ENCODE measurements around the gene MDP1. TPM values are rescaled to one million over a fixed set of nuclear protein-coding genes. Genes with fewer than 3 reads are reported as not detected.
A peak's percentile ranks its signal among the peaks of the same experiment; 100 is the strongest.

MDP1 gene
- total RNA-seq, 1 donor, result 14.8 TPM

DNA sequence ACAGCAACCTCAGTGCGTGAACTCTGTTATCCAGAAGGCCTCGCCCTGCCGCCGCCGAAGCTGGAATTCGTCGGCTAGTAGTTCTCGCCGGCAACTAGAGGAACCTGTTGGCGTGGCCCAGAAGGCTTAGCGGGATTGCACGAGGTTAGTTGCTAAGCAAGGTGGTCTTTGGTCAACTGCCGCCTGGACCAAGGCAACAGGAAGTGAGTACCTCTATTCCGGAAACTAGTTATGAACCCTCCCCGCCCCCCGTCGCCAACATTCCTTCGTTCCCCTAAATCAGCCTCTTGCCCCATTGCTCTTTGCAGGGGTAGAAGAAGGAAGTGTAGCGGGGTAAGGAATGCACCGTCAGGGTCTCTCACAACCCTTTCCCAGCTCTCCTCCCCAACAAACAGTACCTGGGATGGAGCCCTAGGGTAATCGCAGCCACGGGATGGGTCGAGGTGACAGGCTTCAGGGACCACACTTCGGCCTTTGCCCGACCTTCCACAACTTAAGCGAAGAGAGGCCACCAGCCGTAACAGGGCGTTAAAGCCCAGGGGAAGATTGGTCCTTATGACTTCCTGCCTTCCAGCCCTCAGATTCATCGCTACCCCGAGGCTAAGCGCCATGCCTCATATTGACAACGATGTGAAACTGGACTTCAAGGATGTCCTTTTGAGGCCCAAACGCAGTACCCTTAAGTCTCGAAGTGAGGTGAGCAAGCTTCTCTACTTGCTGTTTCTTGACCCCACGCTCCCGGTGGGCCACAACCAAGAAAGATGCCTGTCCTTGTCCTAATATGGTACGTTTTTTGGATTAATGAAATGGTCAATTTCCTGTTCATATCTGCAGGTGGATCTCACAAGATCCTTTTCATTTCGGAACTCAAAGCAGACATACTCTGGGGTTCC, 17.0 kb upstream of the MDP1 start, which contains the start of gene GMPR2:
TSS of gene GMPR2 (plus strand) at position 285 of the 893 bp plus-strand sequence. CDS start at position 610, 325 bp downstream.
- no peaks in the 10 kb centered on the region for H3K27me3 ChIP-seq (ENCODE audit: insufficient read depth, low read length)
- H3K4me3 ChIP-seq (ENCODE audit: insufficient read depth, low read length), result peak within 1 kb of the TSS; percentile 97
- peaks cover 2% of the 10 kb centered on the region for H4K20me1 ChIP-seq (ENCODE audit: insufficient read depth, low read length)
- peaks cover 37% of the 10 kb centered on the region for H3K36me3 ChIP-seq (ENCODE audit: insufficient read depth, low read length)
- H3K9me3 ChIP-seq (ENCODE audit: low read depth, low read length), result no peaks in the 10 kb centered on the region
- peak; percentile 77 for DNase-seq (ENCODE audit: insufficient read length, low spot score, missing footprints)
- H3K4me1 ChIP-seq (ENCODE audit: insufficient read depth, low read length), result peaks cover 34% of the 10 kb centered on the region
- TF ChIP-seq, protein P1, sequence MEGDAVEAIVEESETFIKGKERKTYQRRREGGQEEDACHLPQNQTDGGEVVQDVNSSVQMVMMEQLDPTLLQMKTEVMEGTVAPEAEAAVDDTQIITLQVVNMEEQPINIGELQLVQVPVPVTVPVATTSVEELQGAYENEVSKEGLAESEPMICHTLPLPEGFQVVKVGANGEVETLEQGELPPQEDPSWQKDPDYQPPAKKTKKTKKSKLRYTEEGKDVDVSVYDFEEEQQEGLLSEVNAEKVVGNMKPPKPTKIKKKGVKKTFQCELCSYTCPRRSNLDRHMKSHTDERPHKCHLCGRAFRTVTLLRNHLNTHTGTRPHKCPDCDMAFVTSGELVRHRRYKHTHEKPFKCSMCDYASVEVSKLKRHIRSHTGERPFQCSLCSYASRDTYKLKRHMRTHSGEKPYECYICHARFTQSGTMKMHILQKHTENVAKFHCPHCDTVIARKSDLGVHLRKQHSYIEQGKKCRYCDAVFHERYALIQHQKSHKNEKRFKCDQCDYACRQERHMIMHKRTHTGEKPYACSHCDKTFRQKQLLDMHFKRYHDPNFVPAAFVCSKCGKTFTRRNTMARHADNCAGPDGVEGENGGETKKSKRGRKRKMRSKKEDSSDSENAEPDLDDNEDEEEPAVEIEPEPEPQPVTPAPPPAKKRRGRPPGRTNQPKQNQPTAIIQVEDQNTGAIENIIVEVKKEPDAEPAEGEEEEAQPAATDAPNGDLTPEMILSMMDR (IDR thresholded peaks at IDR 0.05; ENCODE audit: extremely low read depth, low read depth, low read length), result no peak
- H3K4me2 ChIP-seq (ENCODE audit: insufficient read depth, low read length), result peak within 1 kb of the TSS; percentile 92
- peak within 1 kb of the TSS; percentile 93 for H3K27ac ChIP-seq (ENCODE audit: low read depth, low read length)
- peaks cover 73% of the 10 kb centered on the region for H3K79me2 ChIP-seq (ENCODE audit: insufficient read depth, low read length)
- H2AFZ ChIP-seq (ENCODE audit: low read length), result peak within 1 kb of the TSS; percentile 97

DNA sequence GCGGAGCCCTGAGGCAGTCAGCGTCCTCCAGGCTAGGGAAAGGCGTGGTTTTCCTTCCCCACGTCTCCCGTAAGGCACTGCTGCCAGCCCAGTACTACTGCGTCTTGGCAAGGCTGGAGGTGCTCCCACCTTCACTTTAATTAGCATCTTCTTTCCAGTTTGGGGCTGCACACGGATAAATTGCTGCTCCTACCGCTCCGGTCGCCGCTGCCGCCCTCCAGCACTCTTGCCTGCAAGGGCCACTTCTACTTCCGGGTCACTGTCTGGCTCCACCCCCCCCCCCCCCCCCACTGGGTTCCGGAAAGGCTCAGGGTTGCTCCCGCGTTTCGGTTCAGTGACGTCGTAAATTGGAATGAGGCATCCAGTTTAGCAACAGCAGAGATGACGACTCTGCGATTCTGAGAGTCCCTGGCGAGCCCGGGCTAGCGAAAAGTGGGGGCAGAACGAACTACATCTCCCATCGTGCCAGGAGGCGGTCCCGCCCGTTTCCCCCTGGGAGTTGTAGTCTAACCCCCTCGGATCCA, 16.3 kb upstream of the MDP1 start, which contains the start of gene NEDD8:
TSS of gene NEDD8 (minus strand) at position 247 of the 524 bp plus-strand sequence. CDS start at position 147, 100 bp downstream.
- Histone ChIP-seq H3K9me3 (ENCODE audit: low read depth, low read length) (no peaks in the 10 kb centered on the region), H3K27ac (ENCODE audit: low read depth, low read length) (peak within 1 kb of the TSS; percentile 93), H3K27me3 (ENCODE audit: insufficient read depth, low read length) (no peaks in the 10 kb centered on the region), H4K20me1 (ENCODE audit: insufficient read depth, low read length) (peaks cover 3% of the 10 kb centered on the region), H3K4me2 (ENCODE audit: insufficient read depth, low read length) (peak within 1 kb of the TSS; percentile 92), H3K36me3 (ENCODE audit: insufficient read depth, low read length) (peaks cover 30% of the 10 kb centered on the region), H3K4me3 (ENCODE audit: insufficient read depth, low read length) (peak within 1 kb of the TSS; percentile 97), H2AFZ (ENCODE audit: low read length) (peak within 1 kb of the TSS; percentile 97), H3K4me1 (ENCODE audit: insufficient read depth, low read length) (peaks cover 34% of the 10 kb centered on the region), H3K79me2 (ENCODE audit: insufficient read depth, low read length) (peaks cover 80% of the 10 kb centered on the region)
- TF ChIP-seq, protein P1 (IDR thresholded peaks at IDR 0.05; ENCODE audit: extremely low read depth, low read depth, low read length), result no peak
- peak; percentile 95 for DNase-seq (ENCODE audit: insufficient read length, low spot score, missing footprints)

DNA sequence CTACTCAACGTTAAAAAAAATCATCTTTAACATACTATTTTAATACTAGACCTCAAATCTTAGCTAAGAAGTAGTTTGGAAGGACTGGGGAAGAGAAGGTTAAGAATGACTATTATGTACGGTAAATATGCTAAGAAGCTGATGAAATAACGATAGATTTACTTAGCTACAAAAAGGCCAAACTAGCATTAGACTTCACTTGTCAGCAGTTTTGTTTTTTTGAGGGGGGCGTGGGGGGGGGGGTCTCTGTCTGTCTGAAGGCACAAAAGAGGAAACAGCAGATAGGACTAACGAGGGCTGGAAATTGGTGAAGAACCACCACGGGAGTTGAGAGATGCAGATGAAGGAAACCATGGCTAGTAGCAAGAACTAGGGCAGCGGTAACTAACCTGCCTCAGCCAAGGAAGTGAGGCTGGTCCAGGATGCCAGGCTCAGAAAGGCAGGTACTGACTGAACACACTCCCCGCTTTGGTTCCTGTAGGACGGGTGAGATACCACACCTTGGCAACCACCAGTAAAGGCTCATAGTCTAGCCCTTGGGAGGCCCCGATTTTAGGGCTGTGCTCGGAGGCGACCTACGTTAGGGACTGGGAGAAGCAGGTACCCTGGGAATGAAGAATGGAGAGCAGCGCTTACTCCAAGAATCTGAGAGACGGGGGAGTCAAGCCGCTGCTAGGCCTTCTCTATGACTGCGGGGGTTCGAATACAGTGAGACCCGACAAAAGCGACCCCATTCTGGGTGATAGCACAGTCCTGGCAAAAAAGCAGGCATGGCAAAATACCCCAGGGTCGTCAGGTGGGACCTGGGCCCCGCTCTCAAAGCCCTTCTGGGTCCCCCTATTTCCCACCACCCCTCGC, 15.6 kb upstream of the MDP1 start:
- peak; percentile 67 for DNase-seq (ENCODE audit: insufficient read length, low spot score, missing footprints)
- Histone ChIP-seq H3K27me3 (ENCODE audit: insufficient read depth, low read length) (no peaks in the 10 kb centered on the region), H3K4me3 (ENCODE audit: insufficient read depth, low read length) (peak overlapping the region; percentile 97)

More for the DNA sequence above, 15.6 kb upstream of the MDP1 start:
- Histone ChIP-seq H2AFZ (ENCODE audit: low read length) (peak overlapping the region; percentile 97), H3K9me3 (ENCODE audit: low read depth, low read length) (no peaks in the 10 kb centered on the region), H4K20me1 (ENCODE audit: insufficient read depth, low read length) (peaks cover 3% of the 10 kb centered on the region), H3K79me2 (ENCODE audit: insufficient read depth, low read length) (peaks cover 84% of the 10 kb centered on the region), H3K4me1 (ENCODE audit: insufficient read depth, low read length) (peaks cover 34% of the 10 kb centered on the region), H3K27ac (ENCODE audit: low read depth, low read length) (peak overlapping the region; percentile 93), H3K36me3 (ENCODE audit: insufficient read depth, low read length) (peaks cover 23% of the 10 kb centered on the region), H3K4me2 (ENCODE audit: insufficient read depth, low read length) (peak overlapping the region; percentile 92)
- TF ChIP-seq, protein P1 (IDR thresholded peaks at IDR 0.05; ENCODE audit: extremely low read depth, low read depth, low read length), result no peak

Data from osteoblast (primary cell).